Stimulated activated CD4-positive, alpha-beta T cell treated with anti-CD3 and anti-CD28 coated beads, Interleukin-2, amount 100 ng/mL, for 24 hours (primary cell): ENCODE data around the gene AMN1.
"Not testable (repeated sequence)": the region's sequence is repeated elsewhere in the genome, so short reads cannot be mapped to it uniquely, and the experiment has no call there.

Experiments
- DNase-seq, 2 donors: peaks; one replicate each; pipeline ENCODE4 v3.0.0-alpha.2; 2020

Gene AMN1

DNA sequence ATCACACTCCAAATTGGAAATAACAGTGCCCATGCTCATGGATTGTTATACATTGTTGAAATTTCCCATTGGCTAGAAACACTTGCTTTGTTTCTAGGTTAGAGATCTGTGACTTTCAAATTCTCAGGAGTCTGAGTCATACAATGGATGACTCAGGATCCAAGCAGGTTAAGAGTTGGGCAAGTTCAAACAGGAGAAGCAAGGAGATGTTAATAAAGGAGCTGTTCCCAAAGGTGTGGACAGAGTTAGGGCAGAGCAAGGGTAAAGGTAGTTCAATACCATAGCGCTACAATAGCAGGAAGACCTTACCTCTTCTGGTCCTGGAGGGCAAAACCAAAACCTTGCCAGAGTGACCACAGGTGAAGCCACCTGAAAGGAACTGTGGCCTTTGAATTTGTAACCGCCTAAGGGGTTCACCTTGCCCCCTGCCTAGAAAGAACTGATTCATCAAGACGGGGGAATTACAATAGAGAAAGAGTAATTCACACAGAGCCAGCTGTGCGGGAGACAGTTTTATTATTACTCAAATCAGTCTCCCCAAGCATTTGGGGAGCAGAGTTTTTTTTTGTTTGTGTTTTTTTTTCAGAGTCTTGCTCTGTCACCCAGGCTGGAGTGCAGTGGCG, 4.2 kb upstream of the AMN1 start:
- DNase-seq = peak; percentile 30 to 48

- DNase-seq = not testable (repeated sequence)
Observed at GRCh38 chr12:31731203-31731602, 2.4 kb upstream of the AMN1 start.

GRCh38 chr12:31729705-31730104, 884 bp upstream of the AMN1 start:
- no peak for DNase-seq

DNA sequence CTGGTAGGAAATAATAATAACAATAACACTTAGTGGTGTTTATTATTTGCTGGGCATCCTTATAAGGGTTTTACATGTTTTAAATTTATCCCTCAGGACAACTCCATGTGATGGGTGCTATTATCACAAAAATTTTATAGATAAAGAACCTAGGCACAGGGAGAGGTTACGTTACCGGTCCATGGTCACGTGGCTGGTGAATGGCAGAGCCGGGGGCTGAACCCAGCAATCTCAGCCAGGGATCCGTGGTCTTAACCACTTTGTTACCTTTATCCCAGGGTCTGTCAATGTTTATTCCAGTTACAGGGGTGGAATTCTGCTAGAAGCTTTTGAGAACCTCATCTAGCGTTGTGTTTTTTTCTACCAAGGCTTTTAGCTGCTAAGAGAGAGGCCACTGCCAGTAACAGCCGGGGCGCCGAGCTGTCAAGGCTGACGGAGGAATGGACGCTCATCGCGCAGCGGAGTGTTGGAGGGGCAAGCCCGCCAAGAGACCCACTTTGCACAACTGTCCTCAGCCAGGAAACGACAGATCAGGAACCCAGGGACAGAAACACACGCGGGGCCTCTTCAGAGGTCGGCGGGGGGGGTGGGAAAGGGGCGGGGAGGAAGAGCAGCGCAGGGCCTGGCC, 418 bp downstream of the AMN1 start:
- peak; percentile 38 to 47 for DNase-seq

GRCh38 chr12:31727192-31727591, 1.6 kb downstream of the AMN1 start:
- no peak for DNase-seq

- DNase-seq = no peak
Observed at GRCh38 chr12:31726575-31726974, 2.2 kb downstream of the AMN1 start.

DNA sequence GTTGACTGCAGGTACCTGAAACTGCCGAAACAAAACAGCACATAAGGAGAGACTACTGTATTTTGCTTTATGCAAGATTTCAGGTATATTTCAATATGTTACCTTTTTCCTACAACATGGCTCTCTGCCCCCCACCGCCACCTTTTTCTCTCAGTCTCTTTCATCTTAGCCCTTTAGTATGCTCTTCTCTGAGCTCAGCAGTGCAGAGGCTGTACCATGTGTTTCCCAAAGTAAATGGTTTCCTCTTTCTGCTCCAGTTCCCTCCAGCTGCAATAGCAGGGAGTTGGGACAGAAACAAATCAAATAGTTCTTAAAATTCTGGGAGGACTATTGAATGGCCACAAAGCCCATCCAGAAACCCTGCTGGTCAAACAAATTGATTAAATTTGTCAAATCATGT, 4.3 kb downstream of the AMN1 start:
- DNase-seq = no peak

- no peak for DNase-seq
Observed at GRCh38 chr12:31722580-31722979, 6.2 kb downstream of the AMN1 start.

GRCh38 chr12:31718542-31719198, 10.2 kb downstream of the AMN1 start:
- DNase-seq = not testable (repeated sequence)

- DNase-seq = not testable (repeated sequence)
Observed at GRCh38 chr12:31716998-31717397, 11.8 kb downstream of the AMN1 start.

DNA sequence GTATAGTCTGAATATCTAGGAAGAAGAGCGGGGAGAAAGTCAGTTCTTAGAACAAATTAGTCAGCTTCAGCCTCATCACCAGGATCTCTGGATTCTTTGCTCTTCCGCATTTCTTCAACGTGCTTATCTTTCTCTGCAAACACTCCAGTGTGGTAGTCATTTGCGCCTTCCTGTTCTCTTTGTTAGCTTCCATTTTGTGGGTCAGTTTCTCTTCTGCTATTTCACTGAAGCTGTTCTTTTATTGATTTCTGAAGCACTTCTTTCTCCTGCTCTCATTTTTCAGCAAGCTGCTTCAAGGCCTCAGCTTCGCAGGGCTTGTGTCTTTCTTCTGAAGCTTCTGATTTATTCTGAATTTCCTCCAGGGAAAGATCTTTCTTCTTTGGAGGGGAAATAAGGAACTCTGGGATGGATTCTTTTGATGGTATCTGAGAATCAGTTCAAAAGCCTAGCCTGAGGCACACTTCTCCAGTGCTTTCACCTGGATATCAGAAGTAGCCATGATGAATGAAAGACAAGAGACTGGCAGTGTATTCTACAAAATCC, 13.5 kb downstream of the AMN1 start:
- DNase-seq = no peak

GRCh38 chr12:31714406-31715271, 14.2 kb downstream of the AMN1 start:
- no peak for DNase-seq

GRCh38 chr12:31712877-31713276, 15.9 kb downstream of the AMN1 start:
- no peak for DNase-seq

- no peak for DNase-seq
Observed at GRCh38 chr12:31710021-31710818, 18.6 kb downstream of the AMN1 start.

DNA sequence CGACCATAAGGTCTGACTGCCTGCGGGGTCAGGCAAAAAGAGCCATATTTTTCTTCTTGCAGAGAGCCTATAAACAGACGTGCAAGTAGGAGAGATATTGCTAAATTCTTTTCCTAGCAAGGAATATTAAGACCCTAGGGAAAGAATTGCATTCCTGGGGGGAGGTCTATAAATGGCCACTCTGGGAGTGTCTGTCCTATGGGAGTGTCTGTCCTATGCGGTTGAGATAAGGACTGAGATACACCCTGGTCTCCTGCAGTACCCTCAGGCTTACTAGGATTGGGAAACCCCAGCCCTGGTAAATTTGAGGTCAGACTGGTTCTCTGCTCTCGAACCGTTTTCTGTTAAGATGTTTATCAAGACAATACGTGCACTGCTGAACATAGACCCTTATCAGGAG, 20.7 kb downstream of the AMN1 start:
- DNase-seq = not testable (repeated sequence)

- no peak for DNase-seq
Observed at GRCh38 chr12:31705621-31706020, 23.2 kb downstream of the AMN1 start.

GRCh38 chr12:31702047-31702446, 26.8 kb downstream of the AMN1 start:
- no peak for DNase-seq

GRCh38 chr12:31689921-31690320, 38.9 kb downstream of the AMN1 start:
- DNase-seq = not testable (repeated sequence)

GRCh38 chr12:31687101-31687527, 41.7 kb downstream of the AMN1 start:
- DNase-seq = no peak

- DNase-seq = no peak
Observed at GRCh38 chr12:31685801-31686200, 43.0 kb downstream of the AMN1 start.

DNA sequence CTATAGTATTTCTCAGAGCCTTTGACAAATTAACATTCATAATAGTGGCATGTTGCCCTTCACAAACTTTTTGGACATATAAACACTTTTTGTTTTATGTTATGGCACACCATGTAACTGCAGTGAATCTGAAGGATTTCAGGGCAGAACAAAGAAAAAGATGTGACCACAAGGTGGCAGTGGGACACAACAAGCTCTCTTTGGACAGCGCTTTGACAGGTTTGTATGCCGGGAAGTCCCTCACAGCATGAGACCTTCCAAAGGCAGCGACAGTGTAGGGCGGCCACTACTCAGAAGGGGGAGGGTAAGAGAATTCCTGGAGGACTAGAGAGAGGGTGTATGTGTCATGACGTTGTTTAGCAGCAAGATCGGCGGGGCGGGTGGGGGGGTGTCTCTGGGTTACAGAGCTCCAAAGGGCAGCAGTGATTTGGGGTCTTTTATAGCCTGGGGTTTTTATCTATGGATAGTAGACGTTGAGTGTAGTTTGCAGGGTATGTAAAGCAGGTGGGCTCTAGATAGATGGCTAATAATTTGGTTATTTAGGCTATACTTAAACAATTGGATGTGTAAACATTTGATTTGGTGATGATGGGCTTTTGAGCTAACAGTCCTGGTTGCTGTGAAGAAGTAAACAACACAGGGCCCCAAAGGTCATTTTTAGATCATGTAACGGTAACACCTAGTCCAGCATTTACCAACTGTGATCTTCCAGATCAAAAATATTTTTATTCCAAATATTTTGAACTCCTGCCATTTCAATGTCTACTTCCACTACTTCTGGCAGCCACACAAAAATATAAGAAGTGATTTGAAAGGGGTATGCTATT, 46.5 kb downstream of the AMN1 start:
- DNase-seq = peak; percentile 56 to 69
